Nephron (organoid): ENCODE data around the gene FARP1.

Experiments
- H3K27ac Mint-ChIP-seq, 3 experiments: 2 replicates each; pipeline ENCODE4 v1.8.0; 2020; ENCODE audit warnings: mixed read lengths in 3 of 3, mild to moderate bottlenecking in 2 of 3, moderate library complexity in 1 of 3
- H3K27me3 Mint-ChIP-seq: 2 replicates; pipeline ENCODE4 v1.8.0; 2021; ENCODE audit warnings: low read depth, mild to moderate bottlenecking, moderate library complexity, mixed read lengths
- H3K36me3 Mint-ChIP-seq: 2 replicates; pipeline ENCODE4 v1.8.0; 2020; ENCODE audit warnings: low read depth, mixed read lengths
- H3K4me1 Mint-ChIP-seq: 2 replicates; pipeline ENCODE4 v1.8.0; 2020; ENCODE audit warnings: mixed read lengths
- H3K4me3 Mint-ChIP-seq, 3 experiments: 2 replicates each; pipeline ENCODE4 v1.8.0; 2020; ENCODE audit warnings: mild to moderate bottlenecking in 3 of 3, mixed read lengths in 3 of 3, moderate library complexity in 2 of 3
- H3K9me3 Mint-ChIP-seq: 2 replicates; pipeline ENCODE4 v1.8.0; 2020; ENCODE audit warnings: mixed read lengths
- CTCF ChIP-seq, 3 experiments: fragments of 200-600 bp; sonication (generic); IDR thresholded peaks; one replicate each; pipeline ENCODE4 v1.5.0; 2021; ENCODE audit warnings: antibody characterized with exemption in 3 of 3; ENCODE audit not compliant: unreplicated experiment in 3 of 3

Gene FARP1

GRCh38 chr13:98278068-98278724, 135.3 kb downstream of the FARP1 start:
- TF ChIP-seq CTCF (IDR thresholded peaks at IDR 0.05; ENCODE audit: unreplicated experiment in 3 of 3): no peak
- Mint-ChIP-seq H3K9me3 (no peaks in the 10 kb centered on the region), H3K36me3 (no peaks in the 10 kb centered on the region), H3K27ac (peak overlapping the region in 2 of 3 experiments; percentile 18 to 72), H3K4me3 (no peak overlapping the region), H3K27me3 (no peaks in the 10 kb centered on the region), H3K4me1 (peaks cover 53% of the 10 kb centered on the region)

- Mint-ChIP-seq H3K9me3 (no peaks in the 10 kb centered on the region), H3K4me3 (peak overlapping the region in 2 of 3 experiments; percentile 40 to 57), H3K27me3 (no peaks in the 10 kb centered on the region)
These were observed 136.7 kb downstream of the FARP1 start for GRCh38 chr13:98279473-98280175.

GRCh38 chr13:98280176-98280510, 137.2 kb downstream of the FARP1 start:
- H3K9me3 Mint-ChIP-seq: no peaks in the 10 kb centered on the region
- no peaks in the 10 kb centered on the region for H3K36me3 Mint-ChIP-seq
- H3K4me3 Mint-ChIP-seq: peak overlapping the region in 2 of 3 experiments; percentile 5 to 40
- no peak for TF ChIP-seq CTCF (IDR thresholded peaks at IDR 0.05; ENCODE audit: unreplicated experiment in 3 of 3)
- no peaks in the 10 kb centered on the region for H3K27me3 Mint-ChIP-seq
- peak overlapping the region; percentile 87 to 95 (median 93) for H3K27ac Mint-ChIP-seq
- peaks cover 33% of the 10 kb centered on the region for H3K4me1 Mint-ChIP-seq

More at GRCh38 chr13:98279473-98280175, 136.7 kb downstream of the FARP1 start:
- Mint-ChIP-seq H3K27ac (peak overlapping the region; percentile 87 to 95 (median 93)), H3K4me1 (peaks cover 39% of the 10 kb centered on the region), H3K36me3 (no peaks in the 10 kb centered on the region)
- TF ChIP-seq CTCF (IDR thresholded peaks at IDR 0.05; ENCODE audit: unreplicated experiment in 3 of 3): no peak

DNA sequence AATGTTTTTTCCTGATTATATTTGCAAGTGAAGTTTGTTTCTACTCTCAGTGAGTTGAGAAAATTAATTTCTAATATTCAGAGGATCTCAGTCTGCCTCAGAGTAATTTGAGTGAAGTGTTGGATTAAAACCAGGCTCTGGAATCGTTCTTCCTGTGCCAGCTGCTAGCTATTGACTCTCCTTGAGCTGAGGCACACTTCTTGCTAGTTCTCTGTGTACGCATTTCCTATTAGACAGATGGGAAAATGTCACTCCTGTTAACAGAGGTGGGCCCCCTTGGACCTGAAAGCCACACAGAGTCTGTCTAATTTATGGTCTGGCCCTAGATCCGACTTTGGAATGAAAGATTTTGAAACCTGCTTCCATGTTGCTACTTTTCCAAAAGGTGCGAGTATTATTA, 141.8 kb downstream of the FARP1 start:
- no peak for TF ChIP-seq CTCF (IDR thresholded peaks at IDR 0.05; ENCODE audit: unreplicated experiment in 3 of 3)
- Mint-ChIP-seq H3K27me3 (no peaks in the 10 kb centered on the region), H3K27ac (no peak overlapping the region), H3K36me3 (peaks cover 12% of the 10 kb centered on the region), H3K9me3 (no peaks in the 10 kb centered on the region), H3K4me1 (peaks cover 19% of the 10 kb centered on the region), H3K4me3 (no peak overlapping the region)

GRCh38 chr13:98285317-98285716, 142.4 kb downstream of the FARP1 start:
- peaks cover 16% of the 10 kb centered on the region for H3K36me3 Mint-ChIP-seq
- no peak for TF ChIP-seq CTCF (IDR thresholded peaks at IDR 0.05; ENCODE audit: unreplicated experiment in 3 of 3)
- H3K27me3 Mint-ChIP-seq: no peaks in the 10 kb centered on the region
- no peak overlapping the region for H3K27ac Mint-ChIP-seq
- no peak overlapping the region for H3K4me3 Mint-ChIP-seq
- H3K4me1 Mint-ChIP-seq: peaks cover 13% of the 10 kb centered on the region
- no peaks in the 10 kb centered on the region for H3K9me3 Mint-ChIP-seq
